Aorta (tissue), 5 donors: ENCODE data around the gene PPARG. TPM values are rescaled to one million over a fixed set of nuclear protein-coding genes. Genes with fewer than 3 reads are reported as not detected.

Experiments used
- ATAC-seq: fragments of 200-7000 bp; cut with Tn5 transposase; one replicate; pipeline ENCODE4 v1.9.1; 2022; ENCODE audit warnings: moderate library complexity; ENCODE audit not compliant: low FRiP score
- DNase-seq, 2 donors: peaks; one replicate each; pipeline ENCODE4 v3.0.0-alpha.2; 2020
- H3K27ac ChIP-seq, 2 donors: one replicate each; pipeline ENCODE4 v1.5.1; 2013; ENCODE audit warnings: low read length in 2 of 2, mild to moderate bottlenecking in 2 of 2, moderate library complexity in 2 of 2, control low read depth in 1 of 2, inconsistent platforms in 1 of 2, low read depth in 1 of 2
- H3K27me3 ChIP-seq, 2 donors: one replicate each; pipeline ENCODE4 v1.6.1; 2013; ENCODE audit warnings: control low read depth in 1 of 2, low read length in 1 of 2, mild to moderate bottlenecking in 1 of 2, moderate library complexity in 1 of 2; ENCODE audit not compliant: insufficient read depth in 2 of 2, control insufficient read depth in 1 of 2
- H3K36me3 ChIP-seq, 2 donors: one replicate each; pipeline ENCODE4 v1.6.1; 2013; ENCODE audit warnings: control low read depth in 1 of 2, low read length in 1 of 2, mild to moderate bottlenecking in 1 of 2; ENCODE audit not compliant: insufficient read depth in 2 of 2, control insufficient read depth in 1 of 2
- H3K4me1 ChIP-seq, 2 donors: one replicate each; pipeline ENCODE4 v1.6.1; 2013; ENCODE audit warnings: low read length in 2 of 2, control low read depth in 1 of 2, mild to moderate bottlenecking in 1 of 2, moderate library complexity in 1 of 2; ENCODE audit not compliant: insufficient read depth in 2 of 2, control insufficient read depth in 1 of 2
- H3K4me3 ChIP-seq, 2 donors: one replicate each; pipeline ENCODE4 v1.5.1; 2013; ENCODE audit warnings: low read length in 2 of 2, control low read depth in 1 of 2, mild to moderate bottlenecking in 1 of 2
- H3K9me3 ChIP-seq: one replicate; pipeline ENCODE4 v1.6.1; 2013; ENCODE audit warnings: mild to moderate bottlenecking, low read length; ENCODE audit not compliant: control insufficient read depth
- WGBS, 2 donors: extraction: QIAGEN DNeasy Blood & Tissue Kit; methylation state at CpG; one replicate each; pipeline ENCODE4 v1.1.7; 2013; 5-methylcytosine and 5-hydroxymethylcytosine counted together
- intact Hi-C, 2 donors: fragments of 100-400 bp; cut with DNase I; formaldehyde crosslinking; loops; one replicate each; pipeline versions ENCODE4 v1.14.2 to v1.15.0; 2022
- polyA plus RNA-seq, 2 donors: library from polyadenylated mRNA; stranded (reverse); fragments of 200-250 nt; gene quantifications; one replicate each; pipeline ENCODE4 v1.2.3, GENCODE V29; 2013
- total RNA-seq, 2 donors: library from RNA; stranded (reverse); fragmentation: NEBNext Ultra II Directional; extraction: Animal tissue kit (Norgen Biotek cat#: 25700); gene quantifications; one replicate each; pipeline ENCODE4 v1.2.1, GENCODE V29; 2021
- donor health status: healthy with polysubstance abuse.
- donor health status: Bipolar disorder and iron deficiency.
- donor health status: DM: no; HTN: no; CAD: no.
- donor health status: DM: no; HTN: no; CAD: no.
- donor health status: DM: yes; HTN: yes; CAD: no.

PPARG gene
- total and polyA plus RNA-seq, 4 donors, result 5.1 to 21.0 (median 17.5) TPM

- Histone ChIP-seq H3K36me3 (no peaks in the 10 kb centered on the region), H3K9me3 (no peaks in the 10 kb centered on the region), H3K27me3 (no peaks in the 10 kb centered on the region), H3K4me1 (no peaks in the 10 kb centered on the region), H3K27ac (no peak overlapping the region), H3K4me3 (no peak overlapping the region)
- WGBS, 2 donors, result 0 to 6% methylated on average over 1 of the region's 1 CpG
- intact Hi-C loops, result loop anchor here (5.0 kb wide), 2 partner anchors 179 to 306 kb away; partner anchors contain the start of gene RAF1 (in 1 of the 2)
- DNase-seq (no peak), ATAC-seq (no peak)
Measured at GRCh38 chr3:12483410-12483809, 194.5 kb downstream of the PPARG start.

GRCh38 chr3:12483872-12484197, 195.0 kb downstream of the PPARG start:
- Histone ChIP-seq H3K4me3 (peak overlapping the region; percentile 22 to 33), H3K9me3 (no peaks in the 10 kb centered on the region), H3K27me3 (no peaks in the 10 kb centered on the region), H3K36me3 (no peaks in the 10 kb centered on the region), H3K27ac (peak overlapping the region in 1 of 2 donors; percentile 52), H3K4me1 (no peaks in the 10 kb centered on the region)
- intact Hi-C loops, result loop anchor here (2.0 to 5.0 kb wide), 3 partner anchors 178 to 339 kb away; partner anchors contain the start of gene RAF1 (in 1 of the 2)
- WGBS, 2 donors, result 2 to 4% methylated on average over 10 of the region's 10 CpGs
- no peak for DNase-seq
- ATAC-seq, result peak; percentile 8

Other genes starting within 250 kb of the PPARG start
- gene TIMP4, start 130.2 kb upstream of the PPARG start, total RNA-seq, result 10 to 100 TPM in 1 of 2 donors, 1 to 10 TPM in 1; 8.3 to 60.1 TPM
- 10 to 100 TPM; 32.3 to 80.1 TPM for gene TIMP4, start 130.2 kb upstream of the PPARG start, polyA plus RNA-seq
- gene TSEN2, start 195.4 kb downstream of the PPARG start, total RNA-seq, result 10 to 100 TPM; 13.2 to 14.7 TPM
- 10 to 100 TPM; 13.4 TPM for gene TSEN2, start 195.4 kb downstream of the PPARG start, polyA plus RNA-seq